IMR-90 (cell line): Measurements from ENCODE around the gene AJUBA. TPM values are rescaled to one million over a fixed set of nuclear protein-coding genes. Genes with fewer than 3 reads are reported as not detected.

Experiments
- ATAC-seq: fragments of 200-7000 bp; cut with Tn5 transposase; 2 replicates; pipeline ENCODE4 v1.9.1; 2020; ENCODE audit warnings: low read depth, mild to moderate bottlenecking, moderate library complexity
- BruUV-seq: library from RNA; stranded (reverse); fragments of 400-500 nt; replicated peaks from 2 replicates; lab custom pipeline; 2021; lab: Mats Ljungman, UMichigan
- CTCF ChIA-PET: fragments of 300-600 bp; formaldehyde crosslinking; extraction: SDS; loops from one replicate; lab custom pipeline; 2021; ENCODE audit warnings: antibody characterized with exemption; lab: Yijun Ruan, JAX
- POLR2A ChIA-PET: fragments of 300-600 bp; sonication (Branson Sonifier 250); formaldehyde crosslinking; loops from one replicate; lab custom pipeline; 2022; ENCODE audit warnings: antibody characterized with exemption; ENCODE audit not compliant: unreplicated experiment; lab: Charles Lee
- DNase-seq: peaks from one replicate; pipeline ENCODE4 v3.0.0; 2013
- H2AFZ ChIP-seq: replicated peaks from 2 replicates; pipeline ENCODE3; 2013; ENCODE audit warnings: low read length, mild to moderate bottlenecking; ENCODE audit not compliant: poor library complexity
- H2AK5ac ChIP-seq: 2 replicates; pipeline ENCODE4 v1.6.1; 2013; ENCODE audit warnings: low read depth, low read length, inconsistent platforms
- H2AK9ac ChIP-seq: replicated peaks from 2 replicates; pipeline ENCODE3; 2013; ENCODE audit warnings: mild to moderate bottlenecking, low read depth, low read length, moderate library complexity; ENCODE audit not compliant: poor library complexity
- H2BK120ac ChIP-seq: 2 replicates; pipeline ENCODE4 v1.6.1; 2013; ENCODE audit warnings: low read depth, low read length, inconsistent platforms
- H2BK15ac ChIP-seq: 3 replicates; pipeline ENCODE4 v1.6.1; 2013; ENCODE audit warnings: low read depth, low read length, inconsistent platforms
- H2BK20ac ChIP-seq: 2 replicates; pipeline ENCODE4 v1.6.1; 2013; ENCODE audit warnings: low read depth, mild to moderate bottlenecking, inconsistent platforms, low read length, moderate library complexity
- H2BK5ac ChIP-seq: 2 replicates; pipeline ENCODE4 v1.6.1; 2013; ENCODE audit warnings: mild to moderate bottlenecking, low read depth, low read length, inconsistent platforms; ENCODE audit not compliant: poor library complexity, severe bottlenecking
- H3K14ac ChIP-seq: replicated peaks from 2 replicates; pipeline ENCODE4 v1.6.1; 2013; ENCODE audit warnings: low read depth, low read length, inconsistent platforms
- H3K18ac ChIP-seq: 2 replicates; pipeline ENCODE4 v1.6.1; 2013; ENCODE audit warnings: low read depth, low read length, control low read depth
- H3K23ac ChIP-seq: 2 replicates; pipeline ENCODE4 v1.6.1; 2013; ENCODE audit warnings: low read depth, low read length, inconsistent platforms
- H3K27ac ChIP-seq: 2 replicates; pipeline ENCODE4 v1.5.1; 2013; ENCODE audit warnings: mild to moderate bottlenecking, control low read depth, low read length; ENCODE audit not compliant: insufficient read depth
- H3K27me3 ChIP-seq: 2 replicates; pipeline ENCODE4 v1.6.1; 2013; ENCODE audit warnings: low read length; ENCODE audit not compliant: control insufficient read depth, insufficient read depth
- H3K36me3 ChIP-seq: 2 replicates; pipeline ENCODE4 v1.6.1; 2013; ENCODE audit warnings: low read length, mixed read lengths; ENCODE audit not compliant: control insufficient read depth, insufficient read depth
- H3K4ac ChIP-seq: 2 replicates; pipeline ENCODE4 v1.6.1; 2013; ENCODE audit warnings: low read depth, low read length, inconsistent platforms
- H3K4me1 ChIP-seq: 2 replicates; pipeline ENCODE4 v1.6.1; 2013; ENCODE audit warnings: low read length, mixed read lengths; ENCODE audit not compliant: control insufficient read depth, insufficient read depth
- H3K4me2 ChIP-seq: 2 replicates; pipeline ENCODE4 v1.6.1; 2013; ENCODE audit warnings: low read depth, mild to moderate bottlenecking, control low read depth, low read length, moderate library complexity
- H3K4me3 ChIP-seq: 2 replicates; pipeline ENCODE4 v1.5.1; 2013; ENCODE audit warnings: low read depth, mild to moderate bottlenecking, control low read depth, low read length, moderate library complexity; ENCODE audit not compliant: insufficient read depth
- H3K56ac ChIP-seq: 2 replicates; pipeline ENCODE4 v1.6.1; 2013; ENCODE audit warnings: low read length, inconsistent platforms; ENCODE audit not compliant: insufficient read depth; ENCODE audit errors: extremely low read depth
- H3K79me1 ChIP-seq, 2 experiments: 2 replicates each; pipeline ENCODE4 v1.6.1; 2013; ENCODE audit warnings: low read length in 2 of 2, inconsistent platforms in 1 of 2, low read depth in 1 of 2
- H3K9ac ChIP-seq: 2 replicates; pipeline ENCODE4 v1.6.1; 2013; ENCODE audit warnings: low read depth, low read length, control low read depth
- H3K9me1 ChIP-seq: 2 replicates; pipeline ENCODE4 v1.6.1; 2013; ENCODE audit warnings: low read length, inconsistent platforms; ENCODE audit not compliant: insufficient read depth
- H3K9me3 ChIP-seq: 2 replicates; pipeline ENCODE4 v1.6.1; 2013; ENCODE audit warnings: low read length; ENCODE audit not compliant: control insufficient read depth, insufficient read depth
- H4K20me1 ChIP-seq: 2 replicates; pipeline ENCODE4 v1.6.1; 2013; ENCODE audit warnings: low read length, inconsistent platforms; ENCODE audit not compliant: insufficient read depth
- H4K5ac ChIP-seq: 2 replicates; pipeline ENCODE4 v1.6.1; 2013; ENCODE audit warnings: mild to moderate bottlenecking, low read depth, low read length, control low read depth
- H4K8ac ChIP-seq, 2 experiments: 2 replicates each; pipeline ENCODE4 v1.6.1; 2013; ENCODE audit warnings: low read depth in 2 of 2, low read length in 2 of 2, control low read depth in 1 of 2, inconsistent platforms in 1 of 2
- H4K91ac ChIP-seq: 2 replicates; pipeline ENCODE4 v1.6.1; 2013; ENCODE audit warnings: low read depth, low read length, inconsistent platforms; ENCODE audit not compliant: insufficient read depth
- BHLHE40 ChIP-seq: fragments of 150-350 bp; IDR thresholded peaks from 2 replicates; pipeline ENCODE4 v1.6.1; 2016; ENCODE audit warnings: mild to moderate bottlenecking, low read depth, low read length
- CEBPB ChIP-seq: IDR thresholded peaks from 2 replicates; pipeline ENCODE4 v1.6.1; 2012; ENCODE audit warnings: low read depth, low read length, improper control_type of control experiment
- CHD1 ChIP-seq: IDR thresholded peaks from 2 replicates; pipeline ENCODE4 v1.6.1; 2012; ENCODE audit warnings: low read depth, low read length, improper control_type of control experiment
- FOS ChIP-seq: fragments of 150-350 bp; IDR thresholded peaks from 2 replicates; pipeline ENCODE4 v1.6.1; 2016; ENCODE audit warnings: low read depth, low read length
- MAZ ChIP-seq: IDR thresholded peaks from 2 replicates; pipeline ENCODE4 v1.6.1; 2012; ENCODE audit warnings: low read depth, mild to moderate bottlenecking, low read length, improper control_type of control experiment, moderate library complexity, borderline replicate concordance
- MXI1 ChIP-seq: IDR thresholded peaks from 2 replicates; pipeline ENCODE4 v1.6.1; 2012; ENCODE audit warnings: low read depth, mild to moderate bottlenecking, low read length, moderate library complexity, borderline replicate concordance
- POLR2A ChIP-seq: IDR thresholded peaks from 2 replicates; pipeline ENCODE4 v1.6.1; 2012; ENCODE audit warnings: mild to moderate bottlenecking, low read depth, low read length
- RAD21 ChIP-seq: IDR thresholded peaks from 2 replicates; pipeline ENCODE4 v1.6.1; 2012; ENCODE audit warnings: low read length, improper control_type of control experiment
- RFX5 ChIP-seq: IDR thresholded peaks from 2 replicates; pipeline ENCODE4 v1.8.0; 2012; ENCODE audit warnings: low read depth, mild to moderate bottlenecking, low read length, moderate library complexity
- WGBS, 2 experiments: methylation state at CpG; one replicate each; pipeline versions ENCODE4 v1.1.5 to v1.1.7; 2013; ENCODE audit warnings: missing lambda C conversion rate in 2 of 2; ENCODE audit not compliant: insufficient read length in 1 of 2; ENCODE audit errors: extremely low coverage in 2 of 2; 5-methylcytosine and 5-hydroxymethylcytosine counted together
- dilution Hi-C: fragments of 300-500 bp; cut with HindIII; formaldehyde crosslinking; loops from one replicate; pipeline ENCODE4 v1.14.3; 2018; ENCODE audit warnings: low sequenced_read_pairs; ENCODE audit not compliant: unreplicated experiment
- in situ Hi-C: fragments of 300-500 bp; cut with MboI; formaldehyde crosslinking; loops from 3 replicates; pipeline ENCODE4 v1.14.3; 2019; ENCODE audit warnings: low sequenced_read_pairs, inconsistent platforms, mixed read lengths
- intact Hi-C: fragments of 100-400 bp; cut with micrococcal nuclease; formaldehyde crosslinking; loops from 2 replicates; pipeline ENCODE4 v1.10.0; 2022
- polyA plus RNA-seq, 3 experiments: library from polyadenylated mRNA; depleted of rRNA; stranded (reverse); fragments of >200 nt; gene quantifications; 2 replicates each; pipeline ENCODE4 v1.2.3, GENCODE V29; 2012; ENCODE audit warnings: low replicate concordance in 1 of 3
- total RNA-seq: library from RNA; depleted of rRNA; stranded (reverse); fragments of >200 nt; gene quantifications from 2 replicates; pipeline ENCODE4 v1.2.3, GENCODE V29; 2012

Gene AJUBA
- total and polyA plus RNA-seq, 2 of the 4 experiments (the other 2 are of a cell fraction): 46.4 to 67.6 TPM

DNA sequence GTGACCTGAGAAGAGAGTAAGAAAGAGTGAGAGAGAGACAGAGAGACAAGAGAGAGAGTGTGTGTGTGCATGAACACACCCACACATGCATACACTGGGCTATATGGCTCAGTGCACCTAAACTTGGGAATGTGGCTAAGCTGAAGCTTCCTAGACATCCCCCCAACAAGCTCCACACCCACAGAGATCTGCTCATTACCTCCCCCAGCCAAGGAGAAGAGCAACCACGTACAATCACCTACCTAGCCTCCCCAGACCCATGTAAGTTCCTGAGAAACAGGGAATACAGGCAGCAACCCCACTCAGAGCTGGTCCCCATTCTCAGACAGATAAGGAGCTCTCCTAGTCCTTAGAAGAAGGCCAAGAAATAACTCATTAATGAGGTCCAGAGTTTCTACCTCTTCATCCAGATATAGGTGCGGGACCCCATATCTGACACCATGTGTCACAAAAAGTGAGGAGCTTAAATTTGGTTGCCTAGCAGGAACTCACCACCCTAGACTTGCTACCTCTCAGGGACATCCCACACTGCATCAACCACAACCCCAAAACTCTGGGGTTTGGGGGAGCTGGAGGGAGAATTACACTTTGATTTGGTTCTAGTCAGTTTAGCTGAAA lies 9.9 kb downstream of the AJUBA start:
- Histone ChIP-seq H3K14ac (no peak overlapping the region), H3K18ac (no peak overlapping the region), H2AFZ (no peak overlapping the region), H3K9me1 (no peaks in the 10 kb centered on the region), H3K9me3 (no peaks in the 10 kb centered on the region), H3K9ac (no peak overlapping the region), H2AK5ac (no peak overlapping the region), H3K56ac (no peak overlapping the region), H4K5ac (no peak overlapping the region), H3K27me3 (no peaks in the 10 kb centered on the region), H3K36me3 (peaks cover 48% of the 10 kb centered on the region), H3K4me1 (peaks cover 19% of the 10 kb centered on the region), H3K4ac (no peak overlapping the region), H3K4me3 (no peak overlapping the region), H4K91ac (no peak overlapping the region), H3K27ac (no peak overlapping the region), H2BK15ac (no peak overlapping the region), H3K4me2 (no peak overlapping the region), H2AK9ac (peak overlapping the region; percentile 23), H4K20me1 (peaks cover 30% of the 10 kb centered on the region), H2BK120ac (no peak overlapping the region), H2BK5ac (no peak overlapping the region), H3K23ac (0 out of 2 replicates have a peak overlapping the region, but pooled peaks have one; percentile 33), H2BK20ac (no peak overlapping the region), H3K79me1 (peaks cover 33 to 51% of the 10 kb centered on the region in 2 experiments), H4K8ac (no peak overlapping the region)
- dilution Hi-C loops: no loop called here
- ATAC-seq (no peak), DNase-seq (no peak)
- intact Hi-C loops: no loop called here
- ChIA-PET CTCF (interaction anchor here (0.8 to 2.4 kb wide), 3 partner anchors 11 to 22 kb away, joined by 5 to 8 read pairs (median 7); no protein-coding TSS in a partner anchor), POLR2A (interaction anchor here (0.5 to 1.5 kb wide), 2 partner anchors 11 to 34 kb away, joined by 5 read pairs; partner anchors contain the start of gene AJUBA)
- WGBS, 2 experiments: no CpG with 5 or more reads among the region's 2 CpGs
- TSS peak; percentile 65 for BruUV-seq
- TF ChIP-seq MAZ (no peak), RFX5 (no peak), BHLHE40 (no peak), CHD1 (no peak), MXI1 (no peak), RAD21 (no peak), POLR2A (no peak), FOS (no peak), CEBPB (no peak)
- in situ Hi-C loops: no loop called here
